Activated CD8-positive, alpha-beta memory T cell treated with anti-CD3 and anti-CD28 coated beads, Interleukin-2, amount 10 ng/mL, durations not matched to agents 7 days and 5 days (primary cell): ENCODE measurements around the gene PCDHA12. TPM values are rescaled to one million over a fixed set of nuclear protein-coding genes. Genes with fewer than 3 reads are reported as not detected.
"Not testable (repeated sequence)": the region's sequence is repeated elsewhere in the genome, so short reads cannot be mapped to it uniquely, and the experiment has no call there.

Source experiments
- ATAC-seq: fragments of 150-1000 bp; cut with Tn5 transposase; one replicate; pipeline ENCODE4 v1.10.0; 2021; ENCODE audit warnings: moderate library complexity
- CTCF ChIA-PET: fragments of 350-600 bp; sonication (Branson Sonifier 250); formaldehyde crosslinking; loops from one replicate; lab custom pipeline; 2021; ENCODE audit warnings: antibody characterized with exemption; lab: Charles Lee
- DNase-seq: peaks from one replicate; pipeline ENCODE4 v3.0.0-alpha.2; 2020
- H3K27ac Mint-ChIP-seq: one replicate; pipeline ENCODE4 v1.8.0; 2021; ENCODE audit warnings: mild to moderate bottlenecking, mixed read lengths
- H3K27me3 Mint-ChIP-seq: one replicate; pipeline ENCODE4 v1.8.0; 2021; ENCODE audit warnings: mixed read lengths
- H3K36me3 Mint-ChIP-seq: one replicate; pipeline ENCODE4 v1.8.0; 2021; ENCODE audit warnings: mild to moderate bottlenecking, mixed read lengths
- H3K4me1 Mint-ChIP-seq: one replicate; pipeline ENCODE4 v1.8.0; 2021; ENCODE audit warnings: mixed read lengths
- H3K4me3 Mint-ChIP-seq: one replicate; pipeline ENCODE4 v1.8.0; 2021; ENCODE audit warnings: mild to moderate bottlenecking, moderate library complexity, mixed read lengths
- H3K9me3 Mint-ChIP-seq: one replicate; pipeline ENCODE4 v1.8.0; 2022; ENCODE audit warnings: low read depth, mixed read lengths
- total RNA-seq, 2 experiments: library from RNA; stranded (reverse); gene quantifications; one replicate each; pipeline ENCODE4 v1.2.3, GENCODE V29; 2021

The PCDHA12 gene
- total RNA-seq, result not detected

- Mint-ChIP-seq H3K27ac (no peak within 1 kb of the TSS), H3K4me3 (no peak within 1 kb of the TSS), H3K4me1 (no peaks in the 10 kb centered on the region), H3K9me3 (peaks cover 8% of the 10 kb centered on the region), H3K27me3 (peaks cover 8% of the 10 kb centered on the region), H3K36me3 (peaks cover 1% of the 10 kb centered on the region)
- CTCF ChIA-PET, result no interaction called here
- ATAC-seq, result no peak
- no peak for DNase-seq
These were observed at the start of gene PCDHA12 for GRCh38 chr5:140875085-140876065. TSS of gene PCDHA12 (plus strand) at chr5:140875308. CDS start at chr5:140875473, 165 bp downstream.

GRCh38 chr5:140827704-140828361 lies 47.3 kb upstream of the PCDHA12 start, which contains the start of gene PCDHA6:
TSS of gene PCDHA6 (plus strand) at chr5:140827960. CDS start at chr5:140828092, 132 bp downstream.
- peaks cover 12% of the 10 kb centered on the region for H3K9me3 Mint-ChIP-seq
- H3K36me3 Mint-ChIP-seq, result peaks cover 2% of the 10 kb centered on the region
- H3K4me3 Mint-ChIP-seq, result no peak within 1 kb of the TSS
- ATAC-seq (no peak), DNase-seq (no peak)
- no peaks in the 10 kb centered on the region for H3K4me1 Mint-ChIP-seq
- no peak within 1 kb of the TSS for H3K27ac Mint-ChIP-seq
- CTCF ChIA-PET, result no interaction called here
- peaks cover 12% of the 10 kb centered on the region for H3K27me3 Mint-ChIP-seq

- CTCF ChIA-PET, result no interaction called here
- Mint-ChIP-seq H3K27me3 (peaks cover 12% of the 10 kb centered on the region), H3K9me3 (peaks cover 15% of the 10 kb centered on the region), H3K4me3 (no peak overlapping the region), H3K27ac (no peak overlapping the region), H3K36me3 (peaks cover 2% of the 10 kb centered on the region), H3K4me1 (no peaks in the 10 kb centered on the region)
- DNase-seq, result no peak
- no peak for ATAC-seq
These were observed 46.8 kb upstream of the PCDHA12 start for GRCh38 chr5:140828362-140828737.

GRCh38 chr5:140829511-140830501 lies 45.3 kb upstream of the PCDHA12 start:
- H3K4me1 Mint-ChIP-seq, H3K36me3 Mint-ChIP-seq, DNase-seq, ATAC-seq, H3K27ac Mint-ChIP-seq, H3K4me3 Mint-ChIP-seq: not testable (repeated sequence)
- peaks cover 17% of the 10 kb centered on the region for H3K9me3 Mint-ChIP-seq
- CTCF ChIA-PET, result interaction anchor here (1.1 kb wide), 1 partner anchor 211 kb away, joined by 3 read pairs; no protein-coding TSS in a partner anchor
- peaks cover 14% of the 10 kb centered on the region for H3K27me3 Mint-ChIP-seq

- Mint-ChIP-seq H3K27me3 (peaks cover 3% of the 10 kb centered on the region), H3K4me1 (no peaks in the 10 kb centered on the region), H3K9me3 (peaks cover 11% of the 10 kb centered on the region), H3K27ac (no peak within 1 kb of the TSS), H3K4me3 (no peak within 1 kb of the TSS), H3K36me3 (peaks cover 1% of the 10 kb centered on the region)
- CTCF ChIA-PET, result no interaction called here
- ATAC-seq (no peak), DNase-seq (no peak)
These were observed 41.1 kb upstream of the PCDHA12 start, which contains the start of gene PCDHA7 for GRCh38 chr5:140833993-140834392. TSS of gene PCDHA7 (plus strand) at chr5:140834269. CDS start at chr5:140834384, 115 bp downstream.

GRCh38 chr5:140834439-140835008 lies 40.6 kb upstream of the PCDHA12 start:
- DNase-seq, ATAC-seq, H3K36me3 Mint-ChIP-seq, H3K27me3 Mint-ChIP-seq, H3K4me1 Mint-ChIP-seq, CTCF ChIA-PET, H3K9me3 Mint-ChIP-seq, H3K27ac Mint-ChIP-seq, H3K4me3 Mint-ChIP-seq: not testable (repeated sequence)

- CTCF ChIA-PET, result no interaction called here
- DNase-seq (no peak), ATAC-seq (no peak)
- Mint-ChIP-seq H3K4me1 (no peaks in the 10 kb centered on the region), H3K9me3 (peaks cover 14% of the 10 kb centered on the region), H3K27ac (no peak overlapping the region), H3K27me3 (peaks cover 3% of the 10 kb centered on the region), H3K4me3 (no peak overlapping the region), H3K36me3 (peaks cover 1% of the 10 kb centered on the region)
These were observed 39.2 kb upstream of the PCDHA12 start for GRCh38 chr5:140835622-140836510.

GRCh38 chr5:140840978-140841962 lies 33.8 kb upstream of the PCDHA12 start, which contains the start of gene PCDHA8:
TSS of gene PCDHA8 (plus strand) at chr5:140841187. CDS start at chr5:140841322, 135 bp downstream.
- Mint-ChIP-seq H3K4me1 (no peaks in the 10 kb centered on the region), H3K9me3 (peaks cover 12% of the 10 kb centered on the region), H3K27me3 (no peaks in the 10 kb centered on the region), H3K36me3 (peaks cover 2% of the 10 kb centered on the region), H3K4me3 (no peak within 1 kb of the TSS), H3K27ac (no peak within 1 kb of the TSS)
- CTCF ChIA-PET, result interaction anchor here (1.1 to 1.2 kb wide), 2 partner anchors 18 to 336 kb away, joined by 3 to 4 read pairs; partner anchors contain the start of gene PCDHB8
- DNase-seq (no peak), ATAC-seq (no peak)

GRCh38 chr5:140842798-140843733 lies 32.0 kb upstream of the PCDHA12 start:
- Mint-ChIP-seq H3K4me3 (no peak overlapping the region), H3K27me3 (no peaks in the 10 kb centered on the region), H3K4me1 (no peaks in the 10 kb centered on the region)

More at GRCh38 chr5:140842798-140843733, 32.0 kb upstream of the PCDHA12 start:
- ATAC-seq (no peak), DNase-seq (no peak)
- Mint-ChIP-seq H3K9me3 (peaks cover 16% of the 10 kb centered on the region), H3K27ac (no peak overlapping the region), H3K36me3 (peaks cover 2% of the 10 kb centered on the region)
- CTCF ChIA-PET, result no interaction called here
